K562 (cell line): ENCODE results near the gene CEP44. TPM values are rescaled to one million over a fixed set of nuclear protein-coding genes. Genes with fewer than 3 reads are reported as not detected.
A peak's percentile ranks its signal among the peaks of the same experiment; 100 is the strongest.

ENCODE experiments used
- CBX1 ChIP-seq: sonication (generic); IDR thresholded peaks from 2 replicates; pipeline ENCODE4 v1.6.1; 2016; ENCODE audit warnings: antibody characterized with exemption, low read depth, mild to moderate bottlenecking
- CBX5 ChIP-seq: IDR thresholded peaks from 2 replicates; pipeline ENCODE4 v1.6.1; 2014; ENCODE audit warnings: low read depth, borderline replicate concordance
- CHD2 ChIP-seq: IDR thresholded peaks from 2 replicates; pipeline ENCODE4 v1.6.1; 2011; ENCODE audit warnings: low read depth, low read length
- ERF ChIP-seq: fragments of 450-650 bp; formaldehyde crosslinking; IDR thresholded peaks from 2 replicates; pipeline ENCODE4 v1.4.0; 2020; ENCODE audit warnings: mild to moderate bottlenecking, mixed read lengths
- EZH2 ChIP-seq: IDR thresholded peaks from 2 replicates; pipeline ENCODE4 v1.6.1; 2012; ENCODE audit warnings: low read depth, mild to moderate bottlenecking, inconsistent platforms, low read length, borderline replicate concordance
- FOSL1 ChIP-seq: fragments of 200-800 bp; sonication (Bioruptor generic); conservative IDR thresholded peaks from 2 replicates; pipeline ENCODE4 v1.6.1; 2016; ENCODE audit warnings: missing genetic modification characterization, missing compliant biosample characterization
- FOXA1 ChIP-seq: fragments of 450-650 bp; IDR thresholded peaks from 2 replicates; pipeline ENCODE4 v1.6.1; 2016; ENCODE audit warnings: mild to moderate bottlenecking, borderline replicate concordance
- GTF2F1 ChIP-seq: IDR thresholded peaks from 2 replicates; pipeline ENCODE4 v1.6.1; 2011; ENCODE audit warnings: low read depth, low read length, improper control_type of control experiment
- HMG20B ChIP-seq: fragments of 250-450 bp; sonication (Bioruptor Pico); IDR thresholded peaks from 2 replicates; pipeline ENCODE4 v1.5.0; 2021; ENCODE audit warnings: mild to moderate bottlenecking
- KAT7 ChIP-seq: sonication (generic); formaldehyde crosslinking; IDR thresholded peaks from 2 replicates; pipeline ENCODE4 v1.8.0; 2022; ENCODE audit warnings: missing genetic modification reagents, mild to moderate bottlenecking, borderline replicate concordance
- RERE ChIP-seq: sonication (generic); formaldehyde crosslinking; IDR thresholded peaks from 2 replicates; pipeline ENCODE4 v1.8.0; 2023; ENCODE audit warnings: missing genetic modification reagents, mild to moderate bottlenecking, borderline replicate concordance
- SAFB ChIP-seq: fragments of 200-400 bp; formaldehyde crosslinking; IDR thresholded peaks from 2 replicates; pipeline ENCODE4 v1.6.1; 2017; ENCODE audit warnings: low read depth, low read length, borderline replicate concordance
- SMAD3 ChIP-seq: fragments of 450-650 bp; formaldehyde crosslinking; conservative IDR thresholded peaks from 2 replicates; pipeline ENCODE4 v1.4.0; 2020; ENCODE audit warnings: mild to moderate bottlenecking
- TRIM28 ChIP-seq: fragments of 450-650 bp; IDR thresholded peaks from 2 replicates; pipeline ENCODE4 v1.6.1; 2017
- TSC22D4 ChIP-seq: fragments of 450-650 bp; IDR thresholded peaks from 2 replicates; pipeline ENCODE4 v1.6.1; 2016; ENCODE audit warnings: missing genetic modification characterization, missing biosample characterization, control low read depth
- USF1 ChIP-seq: sonication (generic); formaldehyde crosslinking; IDR thresholded peaks from 2 replicates; pipeline ENCODE4 v1.9.0; 2022; ENCODE audit warnings: mild to moderate bottlenecking, missing genetic modification reagents
- ZFP1 ChIP-seq: fragments of 450-650 bp; formaldehyde crosslinking; IDR thresholded peaks from 2 replicates; pipeline ENCODE4 v1.4.0; 2020; ENCODE audit warnings: mild to moderate bottlenecking, mixed read lengths
- ZFP36 ChIP-seq: fragments of 150-350 bp; IDR thresholded peaks from 2 replicates; pipeline ENCODE4 v1.6.1; 2018; ENCODE audit warnings: low read length, low read depth; ENCODE audit not compliant: partially characterized antibody
- ZNF354B ChIP-seq: fragments of 250-450 bp; sonication (Bioruptor Pico); IDR thresholded peaks from 2 replicates; pipeline ENCODE4 v1.4.0; 2020
- ZNF668 ChIP-seq: fragments of 250-450 bp; sonication (Bioruptor Pico); IDR thresholded peaks from 2 replicates; pipeline ENCODE4 v1.8.0; 2022; ENCODE audit warnings: mild to moderate bottlenecking, inconsistent platforms
- polyA plus RNA-seq, 8 experiments: library from polyadenylated mRNA; depleted of rRNA in 4 of 8; stranded (reverse) in 5 of 8; unstranded in 3 of 8; fragments of >200 nt; fragmentation: Nextera tagmentation in 2 of 8; fragmentation: Illumina TruSeq in 1 of 8; extraction: Ambion mirVana in 2 of 8; extraction: Trizol in 1 of 8; gene quantifications; 2 replicates each; pipeline versions ENCODE4 v1.2.1 to v1.2.3, GENCODE V29; 2011 to 2014; ENCODE audit warnings: inconsistent platforms in 1 of 8, missing spikeins in 1 of 8
- total RNA-seq, 7 experiments: library from RNA; depleted of rRNA in 6 of 7; stranded (reverse); fragments of >200 nt in 6 of 7; fragmentation: Illumina TruSeq in 2 of 7; extraction: Trizol in 2 of 7; gene quantifications; 2 replicates each; pipeline versions ENCODE4 v1.2.1 to v1.2.3, GENCODE V29; 2011 to 2021; ENCODE audit warnings: low replicate concordance in 1 of 7
- TF ChIP-seq, protein P1 (sequence below): fragments of 450-650 bp; IDR thresholded peaks from 2 replicates; pipeline ENCODE4 v1.6.1; 2016; ENCODE audit warnings: mild to moderate bottlenecking
- TF ChIP-seq, protein P2 (sequence below): fragments of 450-650 bp; formaldehyde crosslinking; IDR thresholded peaks from 2 replicates; pipeline ENCODE4 v1.4.0; 2022; ENCODE audit warnings: missing genetic modification characterization

CEP44 gene
- total and polyA plus RNA-seq, 9 of the 15 experiments (the other 6 are each of a cell fraction or from before 2014, with no cell fraction given) = 19.6 to 45.0 (median 24.4) TPM

- TF ChIP-seq, protein P1, sequence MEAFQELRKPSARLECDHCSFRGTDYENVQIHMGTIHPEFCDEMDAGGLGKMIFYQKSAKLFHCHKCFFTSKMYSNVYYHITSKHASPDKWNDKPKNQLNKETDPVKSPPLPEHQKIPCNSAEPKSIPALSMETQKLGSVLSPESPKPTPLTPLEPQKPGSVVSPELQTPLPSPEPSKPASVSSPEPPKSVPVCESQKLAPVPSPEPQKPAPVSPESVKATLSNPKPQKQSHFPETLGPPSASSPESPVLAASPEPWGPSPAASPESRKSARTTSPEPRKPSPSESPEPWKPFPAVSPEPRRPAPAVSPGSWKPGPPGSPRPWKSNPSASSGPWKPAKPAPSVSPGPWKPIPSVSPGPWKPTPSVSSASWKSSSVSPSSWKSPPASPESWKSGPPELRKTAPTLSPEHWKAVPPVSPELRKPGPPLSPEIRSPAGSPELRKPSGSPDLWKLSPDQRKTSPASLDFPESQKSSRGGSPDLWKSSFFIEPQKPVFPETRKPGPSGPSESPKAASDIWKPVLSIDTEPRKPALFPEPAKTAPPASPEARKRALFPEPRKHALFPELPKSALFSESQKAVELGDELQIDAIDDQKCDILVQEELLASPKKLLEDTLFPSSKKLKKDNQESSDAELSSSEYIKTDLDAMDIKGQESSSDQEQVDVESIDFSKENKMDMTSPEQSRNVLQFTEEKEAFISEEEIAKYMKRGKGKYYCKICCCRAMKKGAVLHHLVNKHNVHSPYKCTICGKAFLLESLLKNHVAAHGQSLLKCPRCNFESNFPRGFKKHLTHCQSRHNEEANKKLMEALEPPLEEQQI = peak; percentile 78; the same call in 1 of the 2 replicates
- TF ChIP-seq ERF (no peak), CBX1 (no peak), USF1 (no peak), EZH2 (no peak), TSC22D4 (tag) (no peak), FOXA1 (no peak), HMG20B (CRISPR knock-in tag) (no peak), TRIM28 (peak; percentile 91; the same call in 1 of the 2 replicates), ZNF668 (CRISPR knock-in tag) (no peak), SAFB (no peak), SMAD3 (CRISPR knock-in tag) (no peak), FOSL1 (tag) (no peak), CBX5 (peak; percentile 63; the same call in 1 of the 2 replicates), ZFP1 (no peak), KAT7 (CRISPR knock-in tag) (no peak), CHD2 (no peak), RERE (no peak), ZNF354B (CRISPR knock-in tag) (no peak), ZFP36 (no peak), GTF2F1 (no peak)
- TF ChIP-seq, protein P2, sequence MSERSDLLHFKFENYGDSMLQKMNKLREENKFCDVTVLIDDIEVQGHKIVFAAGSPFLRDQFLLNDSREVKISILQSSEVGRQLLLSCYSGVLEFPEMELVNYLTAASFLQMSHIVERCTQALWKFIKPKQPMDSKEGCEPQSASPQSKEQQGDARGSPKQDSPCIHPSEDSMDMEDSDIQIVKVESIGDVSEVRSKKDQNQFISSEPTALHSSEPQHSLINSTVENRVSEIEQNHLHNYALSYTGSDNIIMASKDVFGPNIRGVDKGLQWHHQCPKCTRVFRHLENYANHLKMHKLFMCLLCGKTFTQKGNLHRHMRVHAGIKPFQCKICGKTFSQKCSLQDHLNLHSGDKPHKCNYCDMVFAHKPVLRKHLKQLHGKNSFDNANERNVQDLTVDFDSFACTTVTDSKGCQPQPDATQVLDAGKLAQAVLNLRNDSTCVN (CRISPR knock-in tag) = no peak
These were observed 8.8 kb downstream of the CEP44 start (continued) for GRCh38 chr4:174292473-174292872.
